Measurements from ENCODE around the gene WDFY4. TPM values are rescaled to one million over a fixed set of nuclear protein-coding genes. Genes with fewer than 3 reads are reported as not detected.

Gene WDFY4
- total and polyA plus RNA-seq, 9 of the 15 experiments (the other 6 are each of a cell fraction or from before 2014, with no cell fraction given) = 0.01 to 0.02 (median 0.01) TPM; not detected in 6

- ATAC-seq (no peak), DNase-seq (ENCODE audit: extremely low read depth in 1 of 4, low spot score in 3 of 4) (no peak), FAIRE-seq (no peak)
- H3K9me3 ChIP-seq (replicated peaks; ENCODE audit: control insufficient read depth, insufficient read depth, low read depth, low read length) = no peaks in the 10 kb centered on the region
- no peak overlapping the region for H3K9ac ChIP-seq (ENCODE audit: insufficient read depth in 1 of 2, low read depth in 2 of 2, low read length in 2 of 2)
- intact Hi-C loops (cut with micrococcal nuclease) = no loop called here
- WGBS (ENCODE audit: insufficient coverage, low coverage, missing lambda C conversion rate) = 1% methylated on average over 5 of the region's 5 CpGs
- no peak overlapping the region for H2AFZ ChIP-seq (ENCODE audit: low read depth, low read length)
- peaks cover 16 to 28% of the 10 kb centered on the region in 2 experiments for H3K27me3 ChIP-seq (ENCODE audit: control insufficient read depth in 2 of 2, insufficient read depth in 2 of 2, low read length in 2 of 2)
- H3K9me1 ChIP-seq (ENCODE audit: control insufficient read depth, insufficient read depth, low read length) = no peaks in the 10 kb centered on the region
- in situ Hi-C loops (cut with MboI) = no loop called here
- ChIA-PET POLR2A (interaction anchor here (0.6 to 1.2 kb wide), 2 partner anchors 8 to 16 kb away, joined by 3 to 4 read pairs; no protein-coding TSS in a partner anchor), CTCF (ENCODE audit: low intra/inter-chr PET ratio) (no interaction called here)
- H4K20me1 ChIP-seq (replicated peaks; ENCODE audit: control insufficient read depth, insufficient read depth, low read length) = no peaks in the 10 kb centered on the region
- no peaks in the 10 kb centered on the region; a peak in 1 of 5 replicates for H3K4me1 ChIP-seq (replicated peaks in 1 of 2; ENCODE audit: control insufficient read depth in 2 of 2, insufficient read depth in 2 of 2, low read length in 2 of 2)
- no peaks in the 10 kb centered on the region for H3K79me2 ChIP-seq (ENCODE audit: control insufficient read depth, insufficient read depth, low read length)
- no TSS peak for BruUV-seq (replicated peaks)
- no peak overlapping the region for H3K27ac ChIP-seq (ENCODE audit: extremely low read depth, low read depth, low read length)
- no peaks in the 10 kb centered on the region for H3K36me3 ChIP-seq (ENCODE audit: control insufficient read depth, insufficient read depth, low read length)
- no peak overlapping the region for H3K4me2 ChIP-seq (ENCODE audit: insufficient read depth, low read length)
- no peak overlapping the region for H3K4me3 ChIP-seq
- no peak for TF ChIP-seq SMAD3 (CRISPR knock-in tag; conservative IDR thresholded peaks at IDR 0.05)
- no peak for TF ChIP-seq BMI1 (IDR thresholded peaks at IDR 0.05; ENCODE audit: low read length)
- TF ChIP-seq HDAC6 (IDR thresholded peaks at IDR 0.05; ENCODE audit: low read depth, low read length) = no peak
- TF ChIP-seq NUFIP1 (IDR thresholded peaks at IDR 0.05; ENCODE audit: partially characterized antibody) = no peak
- TF ChIP-seq ZNF561 (CRISPR knock-in tag; conservative IDR thresholded peaks at IDR 0.05) = no peak
- TF ChIP-seq U2AF2 (optimal IDR thresholded peaks at IDR 0.05; ENCODE audit: low read depth, low read length) = no peak
- TF ChIP-seq POLR2B (IDR thresholded peaks at IDR 0.05; ENCODE audit: low read depth, partially characterized antibody) = no peak
- no peak for TF ChIP-seq NCOA4 (IDR thresholded peaks at IDR 0.05; ENCODE audit: partially characterized antibody)
- TF ChIP-seq NFYB (IDR thresholded peaks at IDR 0.05; ENCODE audit: extremely low read depth, insufficient read length) = no peak
- TF ChIP-seq ZNF318 (IDR thresholded peaks at IDR 0.05; ENCODE audit: borderline replicate concordance in 1 of 2, low read depth in 1 of 2) = no peak
- no peak for TF ChIP-seq NFIX (CRISPR knock-in tag; IDR thresholded peaks at IDR 0.05; ENCODE audit: low read depth)
- no peak for TF ChIP-seq SREBF2 (CRISPR knock-in tag; IDR thresholded peaks at IDR 0.05)
- no peak for TF ChIP-seq EP400 (IDR thresholded peaks at IDR 0.05)
- no peak for TF ChIP-seq TBP (optimal IDR thresholded peaks at IDR 0.05; ENCODE audit: low read depth, low read length)
- no peak for TF ChIP-seq NONO (IDR thresholded peaks at IDR 0.05; ENCODE audit: low read depth in 2 of 2, low read length in 1 of 2)
- no peak for TF ChIP-seq CHCHD3 (CRISPR knock-in tag; IDR thresholded peaks at IDR 0.05)
Observed at GRCh38 chr10:48788554-48788953, 103.9 kb downstream of the WDFY4 start.
